DND-41 (cell line): ENCODE results near the gene GRAMD4.

ENCODE experiments used
- ATAC-seq: fragments of 200-7000 bp; cut with Tn5 transposase; 3 replicates; pipeline ENCODE4 v1.9.1; 2021; ENCODE audit warnings: low read depth; ENCODE audit not compliant: insufficient read depth
- DNase-seq: peaks from one replicate; pipeline ENCODE4 v3.0.0-alpha.2; 2020
- H2AFZ ChIP-seq: 2 replicates; pipeline ENCODE4 v1.6.0; 2012; ENCODE audit warnings: low read depth, low read length
- H3K27ac ChIP-seq: 2 replicates; pipeline ENCODE4 v1.5.1; 2012; ENCODE audit warnings: low read length, inconsistent platforms
- H3K27me3 ChIP-seq: fragments of 200-600 bp; sonication (generic); 2 replicates; pipeline ENCODE4 v1.6.0; 2012; ENCODE audit warnings: low read length, mild to moderate bottlenecking, inconsistent platforms; ENCODE audit not compliant: insufficient read depth, poor library complexity
- H3K36me3 ChIP-seq: 2 replicates; pipeline ENCODE4 v1.5.1; 2012; ENCODE audit warnings: low read length, inconsistent platforms; ENCODE audit not compliant: insufficient read depth
- H3K4me1 ChIP-seq: 2 replicates; pipeline ENCODE4 v1.5.1; 2012; ENCODE audit warnings: mild to moderate bottlenecking, low read length; ENCODE audit not compliant: insufficient read depth
- H3K4me2 ChIP-seq: 2 replicates; pipeline ENCODE4 v1.6.0; 2012; ENCODE audit warnings: mild to moderate bottlenecking, moderate library complexity, low read length, inconsistent platforms; ENCODE audit not compliant: insufficient read depth
- H3K4me3 ChIP-seq, 2 experiments: fragments of 200-600 bp in 1 of 2; shearing (Covaris generic) in 1 of 2; 2 replicates each; pipeline ENCODE4 v1.5.1; 2012 to 2016; ENCODE audit warnings: inconsistent platforms in 2 of 2, low read length in 2 of 2, mild to moderate bottlenecking in 2 of 2, low read depth in 1 of 2, moderate library complexity in 1 of 2
- H3K79me2 ChIP-seq: 2 replicates; pipeline ENCODE4 v1.6.0; 2012; ENCODE audit warnings: low read length, inconsistent platforms; ENCODE audit not compliant: insufficient read depth
- H3K9ac ChIP-seq: 2 replicates; pipeline ENCODE4 v1.6.0; 2012; ENCODE audit warnings: low read depth, mild to moderate bottlenecking, inconsistent platforms, low read length, moderate library complexity
- H3K9me3 ChIP-seq: 2 replicates; pipeline ENCODE4 v1.5.1; 2012; ENCODE audit warnings: low read length, moderate library complexity, mild to moderate bottlenecking, inconsistent platforms; ENCODE audit not compliant: insufficient read depth, severe bottlenecking
- H4K20me1 ChIP-seq: 2 replicates; pipeline ENCODE4 v1.6.0; 2012; ENCODE audit warnings: low read length; ENCODE audit not compliant: insufficient read depth
- CTCF ChIP-seq: IDR thresholded peaks from 2 replicates; pipeline ENCODE4 v1.5.1; 2012; ENCODE audit warnings: borderline replicate concordance, low read length, moderate library complexity, mild to moderate bottlenecking; ENCODE audit not compliant: poor library complexity, severe bottlenecking; ENCODE audit errors: extremely low read depth
- EZH2 ChIP-seq: IDR thresholded peaks from 3 replicates; pipeline ENCODE4 v1.6.1; 2012; ENCODE audit warnings: borderline replicate concordance, low read depth, mild to moderate bottlenecking, moderate library complexity, low read length, inconsistent platforms; ENCODE audit not compliant: severe bottlenecking

Gene GRAMD4

DNA sequence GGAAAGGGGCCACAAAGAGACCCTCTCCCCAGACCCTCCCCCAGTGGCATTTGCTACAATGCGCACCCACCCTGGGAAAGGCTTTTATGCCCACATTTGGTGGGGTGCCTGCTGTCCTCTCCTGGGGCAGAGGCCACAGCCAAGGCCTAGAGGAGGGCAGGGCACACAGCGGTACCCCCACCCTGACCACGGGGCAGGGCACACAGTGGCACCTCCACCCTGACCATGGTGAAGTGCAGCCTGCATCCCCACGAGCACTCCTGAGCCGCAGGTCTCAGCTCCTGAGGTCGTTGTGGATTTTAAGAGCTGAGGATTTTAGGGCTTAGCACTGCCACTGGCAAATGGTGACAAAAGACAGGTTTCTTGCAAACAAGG lies 83.8 kb downstream of the GRAMD4 start:
- Histone ChIP-seq H3K9me3 (no peaks in the 10 kb centered on the region), H3K79me2 (no peaks in the 10 kb centered on the region), H4K20me1 (peaks cover 17% of the 10 kb centered on the region), H3K4me1 (no peaks in the 10 kb centered on the region), H3K27ac (0 out of 2 replicates have a peak overlapping the region, but pooled peaks have one; percentile 18), H2AFZ (no peak overlapping the region), H3K4me2 (no peak overlapping the region), H3K27me3 (no peaks in the 10 kb centered on the region), H3K4me3 (no peak overlapping the region), H3K9ac (no peak overlapping the region), H3K36me3 (peaks cover 91% of the 10 kb centered on the region)
- ATAC-seq (no peak), DNase-seq (no peak)
- TF ChIP-seq EZH2: no peak
- TF ChIP-seq CTCF: no peak

- Histone ChIP-seq H4K20me1 (peaks cover 20% of the 10 kb centered on the region), H3K4me3 (no peak overlapping the region), H3K4me1 (no peaks in the 10 kb centered on the region), H3K79me2 (no peaks in the 10 kb centered on the region), H3K9me3 (no peaks in the 10 kb centered on the region), H3K9ac (no peak overlapping the region), H3K27me3 (no peaks in the 10 kb centered on the region), H3K4me2 (no peak overlapping the region), H2AFZ (no peak overlapping the region), H3K27ac (no peak overlapping the region), H3K36me3 (peaks cover 92% of the 10 kb centered on the region)
- no peak for ATAC-seq
- TF ChIP-seq EZH2: no peak
- no peak for TF ChIP-seq CTCF
- DNase-seq: no peak
Measured at GRCh38 chr22:46706060-46706459, 85.9 kb downstream of the GRAMD4 start.

- Histone ChIP-seq H3K4me2 (no peak overlapping the region), H3K9me3 (no peaks in the 10 kb centered on the region), H3K27ac (no peak overlapping the region), H4K20me1 (peaks cover 20% of the 10 kb centered on the region), H2AFZ (no peak overlapping the region), H3K4me1 (no peaks in the 10 kb centered on the region), H3K27me3 (no peaks in the 10 kb centered on the region), H3K36me3 (peaks cover 95% of the 10 kb centered on the region), H3K9ac (no peak overlapping the region), H3K79me2 (no peaks in the 10 kb centered on the region), H3K4me3 (no peak overlapping the region)
- ATAC-seq: no peak
- no peak for DNase-seq
- TF ChIP-seq EZH2: no peak
- no peak for TF ChIP-seq CTCF
Measured at GRCh38 chr22:46707305-46707704, 87.1 kb downstream of the GRAMD4 start.
